ENCODE results near the gene CGA.

CGA gene

GRCh38 chr6:87092435-87092834 lies 2.5 kb downstream of the CGA start:
- FAIRE-seq, result no peak
- no peak for TF ChIP-seq CTCF (IDR thresholded peaks at IDR 0.05; ENCODE audit: insufficient read depth, missing control alignments)

GRCh38 chr6:87089135-87089534 lies 5.8 kb downstream of the CGA start:
- no peak for TF ChIP-seq CTCF (IDR thresholded peaks at IDR 0.05; ENCODE audit: insufficient read depth, missing control alignments)
- DNase-seq (ENCODE audit: insufficient read length, low spot score), result no peak
- FAIRE-seq, result no peak

More at GRCh38 chr6:87092435-87092834, 2.5 kb downstream of the CGA start:
- DNase-seq (ENCODE audit: insufficient read length, low spot score), result no peak

GRCh38 chr6:87088076-87088475 lies 6.8 kb downstream of the CGA start:
- no peak for TF ChIP-seq CTCF (IDR thresholded peaks at IDR 0.05; ENCODE audit: insufficient read depth, missing control alignments)
- no peak for DNase-seq (ENCODE audit: insufficient read length, low spot score)
- no peak for FAIRE-seq

GRCh38 chr6:87082160-87082721 lies 12.7 kb downstream of the CGA start:
- no peak for DNase-seq (ENCODE audit: insufficient read length, low spot score)
- no peak for FAIRE-seq
- TF ChIP-seq CTCF (IDR thresholded peaks at IDR 0.05; ENCODE audit: insufficient read depth, missing control alignments), result no peak

GRCh38 chr6:87078983-87079616 lies 15.8 kb downstream of the CGA start:
- DNase-seq (ENCODE audit: insufficient read length, low spot score) (peak; percentile 40), FAIRE-seq (no peak)
- TF ChIP-seq CTCF (IDR thresholded peaks at IDR 0.05; ENCODE audit: insufficient read depth, missing control alignments), result peak; percentile 87

- DNase-seq (ENCODE audit: insufficient read length, low spot score), result no peak
- TF ChIP-seq CTCF (IDR thresholded peaks at IDR 0.05; ENCODE audit: insufficient read depth, missing control alignments), result no peak
- no peak for FAIRE-seq
These were observed 19.7 kb downstream of the CGA start for GRCh38 chr6:87075168-87075567.

- no peak for TF ChIP-seq CTCF (IDR thresholded peaks at IDR 0.05; ENCODE audit: insufficient read depth, missing control alignments)
- FAIRE-seq (no peak), DNase-seq (ENCODE audit: insufficient read length, low spot score) (no peak)
These were observed 20.7 kb downstream of the CGA start for GRCh38 chr6:87074101-87074621.
